GM21423 (cell line): ENCODE measurements around the gene MDH2.
"Not testable (repeated sequence)": the region's sequence is repeated elsewhere in the genome, so short reads cannot be mapped to it uniquely, and the experiment has no call there.

Experiments
- ATAC-seq: cut with Tn5 transposase; IDR thresholded peaks from one replicate; pipeline ENCODE4 v1.9.1; 2021; ENCODE audit warnings: mild to moderate bottlenecking, moderate library complexity; ENCODE audit not compliant: unreplicated experiment

The MDH2 gene

GRCh38 chr7:76106893-76107292, 59.0 kb downstream of the MDH2 start:
- no peak for ATAC-seq

DNA sequence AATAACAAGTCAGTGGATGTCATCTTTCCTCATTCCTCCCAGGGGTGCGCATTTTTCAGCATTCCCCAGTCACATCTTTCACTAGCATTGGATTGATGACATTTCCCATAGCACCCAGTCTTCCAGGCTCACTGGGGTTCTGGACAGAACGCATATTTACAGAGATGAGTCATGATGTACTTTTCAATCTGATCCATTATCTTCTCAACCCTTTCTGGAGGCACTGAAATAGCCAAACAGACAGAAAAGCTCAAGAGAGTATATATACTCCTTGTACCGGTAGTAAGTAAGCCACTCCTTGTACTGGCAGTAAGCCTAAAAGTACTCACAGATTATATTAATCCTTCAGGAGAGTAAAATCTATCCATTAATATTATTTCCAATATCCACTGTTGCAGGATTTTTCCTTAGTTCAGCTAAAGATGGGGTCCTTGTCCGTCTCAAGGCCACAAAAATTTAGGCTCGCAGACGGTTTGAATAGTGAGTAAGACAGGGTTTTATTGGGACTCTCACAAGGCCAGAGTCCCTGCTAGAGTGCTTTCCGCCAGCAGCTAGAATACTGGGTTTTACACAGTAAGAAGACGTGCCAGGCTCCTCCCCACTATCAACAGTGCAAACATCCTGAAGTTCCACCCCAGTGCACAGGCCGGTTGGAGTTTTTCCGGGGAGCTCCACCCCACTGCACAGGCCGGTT, 60.8 kb downstream of the MDH2 start:
- ATAC-seq, result no peak

- not testable (repeated sequence) for ATAC-seq
Measured at GRCh38 chr7:76113042-76113630, 65.2 kb downstream of the MDH2 start.

DNA sequence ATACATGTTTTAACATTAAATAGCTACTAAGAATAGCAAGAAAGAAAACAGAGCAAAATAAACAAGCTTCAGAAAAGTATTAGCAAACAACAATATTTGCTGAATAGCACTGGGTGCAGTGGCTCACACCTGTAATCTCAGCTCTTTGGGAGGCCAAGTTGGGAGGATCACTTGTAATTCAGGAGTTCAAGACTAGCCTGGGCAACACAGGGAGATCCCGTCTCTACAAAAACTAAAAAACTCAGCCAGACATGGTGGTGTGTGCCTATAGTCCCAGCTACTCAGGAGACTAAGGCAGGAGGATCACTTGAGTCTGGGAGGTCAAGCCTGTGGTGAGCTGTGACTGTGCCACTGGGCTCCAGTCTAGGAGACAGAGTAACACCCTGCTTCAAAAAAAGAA, 66.8 kb downstream of the MDH2 start:
- not testable (repeated sequence) for ATAC-seq
